SIG-M5 treated with dmso at 0.1 percent for 504 hours (cell line): ENCODE results near the gene PITPNC1.

Experiments
- DNase-seq: peaks from one replicate; lab custom pipeline; 2025; ENCODE audit not compliant: unreplicated experiment; lab: John Stamatoyannopoulos, UW

Gene PITPNC1

DNA sequence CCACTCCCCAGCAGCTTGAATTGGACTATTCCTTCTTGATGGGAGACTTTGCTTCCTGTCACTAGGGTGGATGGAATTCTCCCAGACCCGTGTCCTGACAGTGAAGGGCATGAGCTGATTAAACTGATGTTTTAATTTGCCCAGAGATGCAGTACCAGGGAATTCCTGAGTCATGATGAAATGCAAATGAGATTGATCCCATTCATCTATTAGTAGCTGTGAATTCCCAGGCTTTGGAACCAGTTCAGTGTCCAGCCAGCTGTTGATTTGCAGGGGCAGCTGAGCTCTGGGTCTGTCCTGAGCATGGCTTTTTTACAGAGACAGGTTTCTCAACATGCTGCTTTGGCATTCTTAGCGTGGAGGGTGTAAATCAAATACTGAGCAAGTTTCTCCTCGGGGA lies 157.9 kb downstream of the PITPNC1 start:
- no peak for DNase-seq

GRCh38 chr17:67542219-67543114 lies 165.4 kb downstream of the PITPNC1 start:
- DNase-seq, result no peak

DNA sequence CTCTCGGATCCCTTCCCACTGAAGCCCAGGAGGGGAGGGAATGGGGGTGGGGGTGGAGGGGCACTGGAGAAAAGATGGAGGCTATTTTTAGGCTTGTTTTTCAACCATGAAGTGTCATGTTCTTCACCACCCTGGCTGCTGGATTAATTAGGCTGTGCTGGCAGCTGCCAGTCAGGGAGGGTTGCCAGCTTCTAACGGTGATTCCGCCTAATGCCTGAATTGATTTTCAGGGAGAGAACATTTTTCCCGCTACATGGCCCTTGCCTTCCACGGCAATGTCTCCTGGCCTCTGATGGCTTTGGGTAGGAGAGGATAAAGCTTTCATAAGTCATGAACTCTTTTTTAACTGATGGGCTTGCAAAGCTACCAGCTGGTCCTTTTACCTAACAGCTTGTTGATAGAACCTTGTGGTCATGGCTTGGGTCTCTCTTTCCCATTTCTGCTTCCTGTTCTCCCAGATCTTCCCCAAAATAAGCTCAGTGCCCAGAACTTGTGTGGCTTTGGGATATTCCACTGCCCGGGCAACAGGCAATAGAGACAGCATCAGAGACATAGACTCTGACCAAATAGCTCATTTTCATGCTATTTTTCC lies 167.4 kb downstream of the PITPNC1 start:
- no peak for DNase-seq

DNA sequence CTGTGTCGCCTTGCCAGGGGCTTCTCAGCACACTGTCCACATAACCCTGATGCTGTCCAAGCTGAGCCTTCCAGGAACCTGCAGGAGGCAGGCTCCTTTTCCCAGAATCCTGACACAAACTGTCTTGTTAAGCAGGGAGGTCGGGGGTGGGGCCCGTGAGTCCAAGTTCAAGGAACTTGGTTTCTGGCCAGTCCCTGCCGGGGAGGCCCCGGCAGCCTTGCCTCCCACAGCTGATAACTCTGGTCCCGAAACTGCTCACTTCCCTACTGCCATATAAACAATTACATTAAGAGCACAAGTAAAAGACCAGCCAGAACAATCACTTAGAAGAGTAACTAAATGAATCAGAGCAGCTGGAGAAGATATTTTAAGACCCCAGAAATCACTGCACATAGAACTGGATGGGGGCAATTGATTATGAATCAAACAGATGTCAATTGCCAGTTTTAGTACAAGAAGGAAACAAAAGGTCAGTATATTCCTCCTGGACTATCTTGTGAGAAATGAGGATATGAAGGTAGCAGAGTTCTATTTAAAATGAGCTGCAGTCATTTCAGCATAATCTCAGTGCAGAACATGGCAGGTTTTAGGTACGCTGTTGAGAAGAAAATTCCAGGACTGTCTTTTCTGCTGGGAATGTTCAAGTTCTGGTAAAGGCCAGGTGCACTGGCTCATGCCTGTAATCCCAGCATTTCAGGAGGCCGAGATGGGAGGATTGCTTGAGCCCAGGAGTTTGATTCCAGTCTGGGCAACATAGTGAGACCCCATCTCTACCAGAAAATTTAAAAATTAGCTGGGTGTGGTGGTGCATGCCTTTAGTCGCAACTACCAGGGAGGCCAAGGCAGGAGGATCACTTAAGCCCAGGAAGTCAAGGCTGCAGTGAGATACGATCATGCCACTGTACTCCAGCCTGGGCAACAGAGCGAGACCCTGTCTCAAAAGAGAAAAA lies 169.8 kb downstream of the PITPNC1 start:
- DNase-seq, result peak; percentile 65

- no peak for DNase-seq
These were observed 171.6 kb downstream of the PITPNC1 start for GRCh38 chr17:67548693-67549092.

- DNase-seq, result no peak
These were observed 172.7 kb downstream of the PITPNC1 start for GRCh38 chr17:67549820-67550219.

DNA sequence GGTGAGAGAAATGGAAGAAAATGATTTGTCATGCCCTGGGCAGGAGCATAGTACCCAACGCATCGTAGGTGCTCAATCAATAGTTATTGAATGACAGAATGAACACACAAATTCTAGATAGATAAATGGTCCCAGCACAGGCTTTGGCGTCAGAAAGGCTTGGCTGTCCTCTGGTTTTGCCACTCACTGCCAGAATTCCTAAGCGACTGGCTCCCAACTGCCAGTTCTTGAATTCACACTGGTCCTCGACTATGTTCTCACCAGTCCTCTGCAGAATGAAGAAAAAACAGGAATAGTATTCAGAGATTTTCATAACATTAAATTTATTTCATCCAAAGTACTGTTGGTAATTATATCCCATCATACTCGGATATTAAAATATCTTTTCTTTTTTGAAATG lies 177.6 kb downstream of the PITPNC1 start:
- no peak for DNase-seq

- DNase-seq, result no peak
These were observed 178.8 kb downstream of the PITPNC1 start for GRCh38 chr17:67555855-67556254.

GRCh38 chr17:67557052-67557845 lies 180.2 kb downstream of the PITPNC1 start:
- DNase-seq, result no peak

DNA sequence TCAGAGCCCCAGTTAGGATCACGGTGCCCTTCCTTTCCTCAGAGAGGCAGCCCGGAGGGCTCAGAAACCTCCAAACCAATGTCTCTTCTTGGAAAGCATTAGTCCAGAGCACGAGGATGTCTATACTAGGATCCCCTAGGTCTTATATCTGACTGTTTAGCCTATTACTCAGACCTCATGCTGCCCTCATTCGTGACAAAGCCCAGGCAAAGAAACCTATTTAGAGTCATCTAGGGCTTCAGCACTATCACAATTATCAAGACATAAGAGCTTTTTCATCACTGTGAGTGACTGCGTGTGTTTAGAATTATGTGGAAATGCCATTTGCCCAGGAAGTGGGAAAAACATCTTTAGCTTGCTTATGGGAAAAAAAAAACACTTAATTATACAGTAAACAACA lies 180.8 kb downstream of the PITPNC1 start:
- no peak for DNase-seq

GRCh38 chr17:67558740-67559380 lies 181.8 kb downstream of the PITPNC1 start:
- no peak for DNase-seq

GRCh38 chr17:67559381-67559966 lies 182.4 kb downstream of the PITPNC1 start:
- DNase-seq, result peak; percentile 22

GRCh38 chr17:67562005-67562404 lies 184.9 kb downstream of the PITPNC1 start:
- no peak for DNase-seq

- DNase-seq, result no peak
These were observed 186.7 kb downstream of the PITPNC1 start for GRCh38 chr17:67563692-67564228.

DNA sequence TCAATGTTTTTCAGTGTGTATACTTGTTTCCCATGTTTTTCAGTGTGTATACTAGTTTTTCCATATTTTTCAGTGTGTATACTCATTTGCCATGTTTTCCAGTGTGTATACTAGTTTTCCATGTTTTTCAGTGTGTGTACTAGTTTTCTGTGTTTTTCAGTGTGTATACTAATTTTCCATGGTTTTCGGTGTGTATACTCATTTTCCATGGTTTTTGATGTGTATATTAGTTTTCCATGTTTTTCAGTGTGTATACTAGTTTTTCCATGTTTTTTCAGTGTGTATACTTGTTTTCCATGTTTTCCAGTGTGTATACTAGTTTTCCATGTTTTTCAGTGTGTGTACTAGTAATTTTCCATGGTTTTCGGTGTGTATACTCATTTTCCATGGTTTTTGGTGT lies 188.0 kb downstream of the PITPNC1 start:
- no peak for DNase-seq

- DNase-seq, result no peak
These were observed 189.6 kb downstream of the PITPNC1 start for GRCh38 chr17:67566656-67567055.

DNA sequence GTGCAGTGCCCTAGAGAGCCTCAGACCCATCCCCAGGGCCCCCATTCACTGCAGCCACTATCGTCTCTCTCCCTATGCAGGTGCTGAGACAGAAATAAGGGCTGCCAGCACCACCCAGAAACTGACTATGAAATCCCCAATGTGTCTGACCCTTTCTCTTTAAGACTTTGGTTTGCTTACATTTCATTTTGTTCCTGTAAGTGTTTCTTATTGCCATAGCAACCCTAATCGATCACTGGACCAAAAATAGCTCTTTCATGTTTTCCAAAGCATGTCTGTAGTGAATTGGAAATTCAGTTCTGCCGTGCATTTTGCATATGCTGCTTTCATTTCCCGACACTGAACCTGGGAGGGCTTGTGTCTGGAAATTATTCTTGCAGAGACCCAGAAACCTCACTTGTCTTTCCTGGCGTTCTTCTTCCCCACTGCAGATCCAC lies 192.0 kb downstream of the PITPNC1 start:
- no peak for DNase-seq

GRCh38 chr17:67569873-67570272 lies 192.8 kb downstream of the PITPNC1 start:
- DNase-seq, result peak; percentile 85

- DNase-seq, result no peak
These were observed 193.7 kb downstream of the PITPNC1 start for GRCh38 chr17:67570797-67571196.
